ENCODE measurements around the gene THOC3.
A peak's percentile ranks its signal among the peaks of the same experiment; 100 is the strongest.
"Not testable (repeated sequence)": the region's sequence is repeated elsewhere in the genome, so short reads cannot be mapped to it uniquely, and the experiment has no call there.

Gene THOC3, protein sequence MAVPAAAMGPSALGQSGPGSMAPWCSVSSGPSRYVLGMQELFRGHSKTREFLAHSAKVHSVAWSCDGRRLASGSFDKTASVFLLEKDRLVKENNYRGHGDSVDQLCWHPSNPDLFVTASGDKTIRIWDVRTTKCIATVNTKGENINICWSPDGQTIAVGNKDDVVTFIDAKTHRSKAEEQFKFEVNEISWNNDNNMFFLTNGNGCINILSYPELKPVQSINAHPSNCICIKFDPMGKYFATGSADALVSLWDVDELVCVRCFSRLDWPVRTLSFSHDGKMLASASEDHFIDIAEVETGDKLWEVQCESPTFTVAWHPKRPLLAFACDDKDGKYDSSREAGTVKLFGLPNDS

DNA sequence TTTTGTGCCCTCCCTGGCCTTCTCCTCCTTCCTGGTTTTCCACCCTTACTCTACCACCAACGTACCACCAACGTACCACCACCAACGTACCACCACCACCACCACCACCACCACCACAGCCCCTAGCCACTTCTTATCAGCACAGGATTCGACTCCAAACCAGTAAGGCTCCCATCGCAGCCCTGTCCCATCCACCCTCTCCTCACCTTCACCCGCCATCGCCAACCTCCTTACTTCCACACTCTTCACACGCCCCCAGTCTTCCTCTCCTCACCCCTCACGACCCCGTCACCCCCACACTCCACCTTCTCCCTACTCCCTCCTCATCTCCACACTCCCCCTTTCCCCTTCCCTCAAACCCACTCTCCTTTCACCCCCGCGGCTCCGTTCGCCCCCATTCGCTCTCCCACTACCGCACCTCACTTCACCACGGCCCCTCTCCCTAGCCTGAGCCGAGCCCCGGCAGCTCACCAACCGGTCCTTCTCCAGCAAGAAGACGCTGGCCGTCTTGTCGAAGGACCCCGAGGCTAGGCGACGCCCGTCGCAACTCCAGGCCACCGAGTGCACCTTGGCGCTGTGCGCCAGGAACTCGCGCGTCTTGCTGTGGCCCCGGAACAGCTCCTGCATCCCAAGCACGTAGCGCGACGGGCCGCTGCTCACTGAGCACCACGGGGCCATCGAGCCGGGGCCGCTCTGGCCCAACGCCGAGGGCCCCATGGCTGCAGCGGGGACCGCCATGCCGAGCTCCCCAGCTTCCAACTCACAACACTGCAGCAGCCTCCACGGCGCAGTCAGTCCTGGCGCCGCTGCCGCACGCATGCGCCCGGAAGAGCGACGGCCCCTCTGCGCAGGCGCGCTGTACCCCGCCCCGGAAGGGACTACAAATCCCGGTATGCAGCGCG, at the start of gene THOC3:
Gene THOC3, minus strand, starts transcription at position 845 of the 902 bp plus-strand sequence. Its CDS starts 107 bp downstream, at position 738.
- DNase-seq (ENCODE audit: low spot score) = not testable (repeated sequence)

DNA sequence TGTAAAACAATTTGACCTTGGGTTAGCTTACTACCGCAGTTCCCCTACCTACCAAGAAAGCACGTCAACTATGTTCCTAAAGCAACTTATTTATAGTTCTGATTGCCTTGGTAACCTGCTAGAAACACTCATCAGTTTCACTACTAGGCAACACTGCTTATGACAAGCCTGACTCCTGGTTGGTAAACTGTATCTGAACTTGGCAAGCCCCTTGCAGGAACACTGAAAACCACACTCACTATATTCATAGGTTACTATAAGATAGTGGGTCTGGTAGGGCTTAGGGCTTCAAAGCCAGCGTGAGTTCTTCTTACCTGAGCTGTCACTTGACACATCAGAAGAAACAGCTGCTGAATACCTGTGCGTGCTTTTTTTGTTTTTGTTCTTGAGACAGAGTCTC, 49.2 kb upstream of the THOC3 start:
- DNase-seq (ENCODE audit: low spot score) = not testable (repeated sequence)

DNA sequence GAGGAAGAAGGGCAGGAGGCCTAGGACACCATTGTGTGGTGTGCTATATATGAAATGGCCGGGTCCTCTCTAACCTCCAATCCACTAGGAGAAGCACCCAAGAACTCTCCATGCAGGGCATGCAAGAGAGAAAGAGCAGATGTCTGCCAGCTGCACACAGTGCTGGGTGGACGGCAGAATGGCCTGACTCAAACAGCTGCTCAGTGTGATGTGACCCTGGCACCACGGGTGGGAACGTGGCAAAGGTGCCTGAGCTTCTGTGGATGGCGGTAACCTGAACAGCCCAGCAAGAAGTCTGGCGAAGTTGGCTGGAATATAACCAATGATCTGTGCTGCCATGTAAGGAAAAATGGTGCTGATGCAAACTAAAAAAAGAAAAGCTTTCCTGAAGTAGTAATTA, 46.2 kb upstream of the THOC3 start:
- not testable (repeated sequence) for DNase-seq (ENCODE audit: low spot score)

DNA sequence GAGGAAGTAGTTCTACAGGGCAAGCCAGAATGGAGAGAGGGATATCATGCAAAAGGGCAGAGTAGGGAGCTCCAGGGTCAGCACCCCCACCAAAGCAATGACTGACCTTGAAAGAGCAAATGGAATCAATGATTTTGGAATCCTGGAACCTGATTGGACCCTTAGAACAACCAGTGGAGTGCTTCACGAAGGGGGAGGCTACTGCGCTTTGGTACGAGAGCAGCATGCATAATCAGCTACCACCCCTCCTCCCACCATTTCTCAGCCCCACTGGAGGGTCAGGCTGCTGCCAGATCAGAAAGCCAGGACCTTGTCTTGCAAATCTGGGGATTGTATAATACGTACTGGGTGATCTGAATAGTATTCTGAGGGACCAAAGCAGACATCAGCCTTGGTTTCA, 43.0 kb upstream of the THOC3 start:
- not testable (repeated sequence) for DNase-seq (ENCODE audit: low spot score)

DNA sequence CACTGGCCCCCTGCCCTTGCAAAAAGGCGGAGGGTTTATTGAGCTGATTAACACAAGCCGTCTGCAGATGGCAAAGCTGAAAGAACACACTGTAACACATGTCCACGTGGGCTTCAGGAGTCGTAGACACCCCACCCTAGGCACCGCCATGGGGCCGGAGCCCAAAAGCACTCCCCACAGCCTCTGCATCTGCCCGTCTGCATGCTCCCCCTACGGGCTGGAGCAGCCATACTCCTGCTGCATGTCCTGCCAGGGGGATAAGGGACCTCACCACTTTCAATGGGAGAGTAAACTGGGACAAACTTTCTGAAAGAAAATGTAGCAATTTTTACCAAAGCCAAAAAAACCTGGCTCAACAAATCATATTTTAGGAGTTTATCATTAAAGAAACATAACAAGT, 42.1 kb upstream of the THOC3 start:
- DNase-seq (ENCODE audit: low spot score) = peak; percentile 1

DNA sequence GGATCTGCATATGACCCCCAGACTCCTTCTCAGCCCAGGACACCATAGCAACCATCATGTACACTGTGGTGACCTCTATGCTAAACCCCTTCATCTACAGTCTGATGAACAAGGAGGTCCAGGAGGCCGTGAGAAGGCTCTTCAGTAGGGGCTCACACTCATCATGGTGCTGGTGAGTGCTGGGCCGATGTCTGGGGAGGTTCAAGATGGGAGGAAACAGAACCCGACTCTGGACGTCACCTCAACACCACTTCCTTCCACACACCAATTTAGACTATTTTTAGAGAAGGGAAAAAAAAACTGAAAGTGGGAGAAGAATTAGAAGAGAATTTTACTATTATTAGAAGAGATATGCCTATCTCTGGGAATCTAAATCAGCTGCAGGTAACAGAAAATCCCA, 39.1 kb upstream of the THOC3 start:
- DNase-seq (ENCODE audit: low spot score) = not testable (repeated sequence)

DNA sequence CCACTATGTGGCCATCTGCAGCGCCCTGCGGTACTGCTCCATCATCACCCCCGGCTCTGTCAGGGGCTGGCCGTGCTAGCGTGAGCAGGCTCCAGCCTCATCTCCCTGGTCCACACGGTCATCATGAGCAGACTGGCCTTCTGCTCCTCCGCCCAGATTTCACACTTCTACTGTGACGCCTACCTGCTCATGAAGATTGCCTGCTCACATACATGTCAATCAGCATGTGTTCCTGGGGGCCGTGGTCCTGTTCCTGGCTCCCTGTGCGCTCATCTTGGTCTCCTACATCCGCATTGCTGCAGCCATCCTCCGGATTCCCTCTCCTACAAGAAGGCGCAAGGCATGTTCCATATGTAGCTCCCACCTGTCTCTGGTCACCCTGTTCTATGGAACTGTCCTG, 38.7 kb upstream of the THOC3 start:
- DNase-seq (ENCODE audit: low spot score) = peak; percentile 0

DNA sequence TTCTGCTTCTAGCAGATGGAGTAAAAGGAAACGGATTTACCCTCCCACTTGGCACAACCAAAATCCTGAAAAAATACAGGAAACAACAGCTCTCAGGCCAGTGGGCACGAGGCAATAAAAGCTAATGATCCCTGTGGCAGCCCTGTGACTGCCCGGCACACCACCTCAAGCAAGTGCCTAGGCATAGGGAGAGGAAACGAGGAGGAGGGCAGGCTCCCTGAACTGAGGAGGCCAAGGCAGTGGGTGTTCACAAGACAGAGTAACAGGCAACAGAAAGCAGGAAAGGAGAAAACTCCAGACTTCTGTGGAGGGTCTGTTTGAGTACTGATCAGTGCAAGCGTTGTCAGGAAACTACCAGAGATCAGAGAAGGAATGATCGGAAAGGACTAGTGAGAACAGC, 29.9 kb upstream of the THOC3 start:
- not testable (repeated sequence) for DNase-seq (ENCODE audit: low spot score)

DNA sequence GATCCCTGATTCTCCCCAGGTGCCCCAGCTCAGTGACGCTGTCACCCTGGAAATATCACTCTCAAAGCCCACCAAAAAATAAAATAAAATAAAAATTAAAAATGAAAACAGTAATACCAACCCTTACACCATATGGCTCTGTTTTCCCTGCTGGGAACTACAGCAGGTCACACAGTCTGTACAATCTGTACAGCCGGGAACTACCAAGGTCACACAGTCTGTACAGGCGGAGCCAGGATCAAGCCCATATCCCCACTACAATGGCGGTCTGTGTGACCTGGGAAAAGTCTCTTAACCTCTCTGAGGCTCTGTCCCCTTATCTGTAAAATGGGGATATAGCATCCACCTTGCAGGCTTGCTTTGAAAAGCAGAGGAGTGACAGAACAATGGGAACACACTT, 29.4 kb upstream of the THOC3 start:
- DNase-seq (ENCODE audit: low spot score) = not testable (repeated sequence)

DNA sequence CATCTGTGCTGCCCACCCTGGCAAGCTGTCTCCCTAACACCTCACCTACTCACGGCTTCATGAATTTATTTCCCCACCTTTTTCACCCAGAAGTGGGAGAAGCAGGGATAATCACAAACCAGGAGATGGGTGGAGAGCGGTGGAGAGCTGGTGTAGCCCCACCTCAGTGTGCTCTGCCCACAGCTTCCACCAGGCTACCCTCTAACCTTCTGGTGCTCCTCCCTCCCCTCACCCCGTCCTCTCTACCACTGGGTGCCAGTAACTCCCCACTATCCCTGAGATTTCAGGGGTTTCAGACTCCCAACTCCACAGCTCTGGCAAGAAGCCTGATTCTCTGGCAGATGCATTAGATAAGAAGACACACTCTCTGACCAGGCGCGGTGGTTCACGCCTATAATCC, 28.7 kb upstream of the THOC3 start:
- not testable (repeated sequence) for DNase-seq (ENCODE audit: low spot score)

DNA sequence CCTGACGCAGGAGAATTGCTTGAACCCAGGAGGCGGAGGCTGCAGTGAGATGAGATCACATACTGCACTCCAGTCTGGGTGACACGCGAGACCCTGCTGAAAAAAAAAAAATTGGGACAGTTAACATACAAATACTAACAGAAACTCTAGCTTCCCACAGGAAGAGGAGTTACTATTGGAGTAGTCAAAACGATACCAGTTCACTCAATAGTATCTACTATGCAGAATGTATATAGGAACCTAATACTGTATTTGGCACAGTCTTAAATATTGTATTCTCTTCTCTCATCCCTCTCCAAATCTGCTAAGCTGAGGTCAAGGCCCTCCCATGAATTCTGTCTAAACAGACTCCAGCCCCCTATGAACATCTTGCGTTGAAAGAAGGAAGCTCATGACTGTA, 27.4 kb upstream of the THOC3 start:
- DNase-seq (ENCODE audit: low spot score) = not testable (repeated sequence)

DNA sequence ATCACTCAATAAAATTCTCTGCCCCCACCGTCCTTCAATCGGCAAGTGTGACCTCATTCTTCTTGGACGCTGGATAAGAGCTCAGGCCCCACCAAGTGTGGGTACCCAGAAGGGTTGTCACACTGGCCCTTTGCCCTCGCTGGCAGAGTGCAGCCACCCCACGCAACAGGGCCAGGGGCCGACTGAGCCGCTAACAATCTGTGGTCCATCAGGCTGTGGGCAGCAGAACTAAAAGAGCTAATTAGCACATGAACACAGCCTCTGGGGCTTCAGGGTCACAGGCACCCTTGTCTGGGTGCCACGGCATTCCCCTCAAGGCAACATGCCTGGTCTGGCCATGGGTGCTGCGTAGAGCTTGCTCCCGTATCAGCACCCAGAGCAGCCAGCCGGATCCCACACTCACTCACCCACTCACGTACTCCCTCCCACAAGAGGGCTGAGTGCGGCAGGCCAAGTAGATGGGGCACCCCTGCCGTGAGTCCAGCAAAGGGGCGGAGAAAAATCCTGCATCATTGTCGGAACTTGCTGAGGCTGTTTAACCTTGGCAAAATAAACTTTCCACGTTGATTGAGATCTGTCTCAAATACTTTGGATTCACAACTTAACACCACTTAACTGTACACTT, 11.4 kb upstream of the THOC3 start:
- DNase-seq (ENCODE audit: low spot score) = not testable (repeated sequence)

DNA sequence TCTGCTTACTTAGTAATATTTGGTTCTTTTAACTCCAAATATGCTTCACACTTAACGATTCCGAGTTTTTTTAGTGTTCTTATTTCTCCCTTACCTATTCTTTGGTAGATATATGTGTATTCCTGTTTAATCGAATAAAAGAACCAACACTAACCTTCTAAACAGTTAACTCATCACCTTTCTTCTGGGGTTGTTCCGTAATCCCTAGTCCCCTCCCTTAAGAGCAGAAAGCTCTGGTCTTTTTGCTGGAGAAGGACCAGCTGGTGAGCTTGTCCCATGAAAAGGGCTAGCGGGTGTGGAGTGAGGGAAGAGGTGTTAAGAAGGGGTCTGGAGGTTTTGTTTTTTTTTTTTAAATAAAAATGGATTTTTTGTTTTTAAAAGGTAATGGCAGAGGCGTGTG, 266 bp upstream of the THOC3 start:
- DNase-seq (ENCODE audit: low spot score) = not testable (repeated sequence)

DNA sequence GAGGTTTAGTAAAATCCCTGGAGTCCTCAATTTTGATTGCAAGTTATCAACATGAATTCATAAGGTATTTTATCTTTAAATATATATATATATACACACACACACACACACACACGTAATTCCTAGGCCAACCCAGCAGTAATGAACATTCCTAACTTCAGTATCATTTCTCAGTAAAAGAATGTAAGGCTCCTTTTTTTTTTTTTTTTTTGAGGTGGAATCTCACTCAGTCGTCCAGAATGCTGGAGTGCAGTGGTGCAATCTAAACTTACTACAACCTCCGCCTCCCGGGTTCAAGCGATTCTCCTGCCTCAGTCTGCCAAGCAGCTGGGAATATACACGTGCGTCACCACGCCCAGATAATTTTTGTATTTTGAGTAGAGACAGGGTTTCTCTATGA, 5.8 kb downstream of the THOC3 start:
- DNase-seq (ENCODE audit: low spot score) = not testable (repeated sequence)

DNA sequence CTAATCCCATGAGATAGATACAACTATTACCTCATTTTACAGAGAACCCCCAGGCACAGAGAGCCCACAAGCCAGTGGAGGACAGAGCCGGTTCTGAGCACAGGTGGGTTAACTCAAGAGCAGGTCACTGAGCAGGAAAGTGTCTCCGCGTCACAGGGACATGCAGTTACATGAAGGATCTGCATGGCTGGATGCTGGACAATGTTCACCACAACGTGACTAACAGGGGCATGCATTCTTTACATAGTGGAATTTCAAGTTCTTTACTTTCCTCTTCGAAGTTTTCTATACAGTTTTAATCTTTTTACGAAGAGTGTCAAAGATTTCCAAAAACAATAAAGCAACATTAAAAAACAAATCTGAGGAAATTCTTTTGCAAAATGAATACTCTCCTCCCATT, 7.9 kb downstream of the THOC3 start:
- not testable (repeated sequence) for DNase-seq (ENCODE audit: low spot score)

DNA sequence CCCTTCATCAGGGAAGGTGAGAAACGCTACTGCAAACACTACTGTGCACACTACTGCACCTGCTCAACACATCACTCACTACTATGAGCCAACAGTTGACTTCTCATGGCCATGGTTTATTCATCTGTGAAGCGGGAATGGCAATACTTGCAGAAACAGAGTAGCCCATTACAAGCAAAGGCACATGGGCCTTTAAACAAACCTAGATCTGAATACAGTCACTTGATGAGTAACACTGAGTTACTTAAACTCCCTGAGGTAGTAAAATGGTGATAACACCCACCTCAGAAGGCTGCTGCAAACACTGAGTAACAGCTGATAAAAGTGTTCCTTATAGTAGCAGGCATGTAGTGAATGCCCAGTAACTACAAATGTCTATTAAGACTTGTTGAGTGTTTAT, 9.6 kb downstream of the THOC3 start:
- DNase-seq (ENCODE audit: low spot score) = not testable (repeated sequence)

DNA sequence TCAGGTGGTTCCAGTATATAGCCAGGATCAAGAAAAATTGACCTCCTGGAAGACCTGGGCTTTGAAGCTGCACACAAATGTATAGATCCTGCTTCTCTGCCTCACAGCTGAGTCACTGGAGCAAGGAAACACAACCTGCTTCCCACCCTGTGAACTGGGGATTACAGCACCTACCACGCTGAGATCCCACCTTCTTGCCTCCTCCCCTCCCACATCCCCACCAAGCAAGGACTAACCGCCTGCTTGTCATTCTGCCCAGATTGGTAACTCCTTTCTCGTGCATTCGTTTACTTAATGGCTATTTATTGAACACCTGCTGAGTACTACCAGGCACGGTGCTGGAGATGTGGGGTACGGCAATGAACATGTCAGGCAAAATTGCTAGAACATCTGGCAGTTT, 14.0 kb downstream of the THOC3 start:
- not testable (repeated sequence) for DNase-seq (ENCODE audit: low spot score)

DNA sequence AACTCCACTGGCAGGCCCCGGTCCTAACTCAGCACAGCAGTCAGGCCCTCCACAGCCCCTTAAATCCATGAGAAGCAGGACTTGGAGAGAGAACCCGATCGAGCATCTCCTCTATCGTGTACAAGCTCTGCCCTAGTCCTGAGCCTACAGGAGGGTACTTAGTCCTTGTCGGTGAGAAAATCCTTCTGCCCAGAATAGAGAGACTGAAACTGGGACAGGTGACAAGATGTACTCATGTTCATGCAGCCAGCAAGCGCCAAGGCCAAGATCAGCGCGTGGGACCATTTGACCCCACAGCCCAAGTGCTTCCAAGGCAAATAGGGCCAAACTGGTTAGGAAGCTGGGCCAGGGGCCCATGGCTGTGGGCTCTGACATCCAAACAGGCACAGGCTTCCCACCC, 15.3 kb downstream of the THOC3 start:
- DNase-seq (ENCODE audit: low spot score) = not testable (repeated sequence)

DNA sequence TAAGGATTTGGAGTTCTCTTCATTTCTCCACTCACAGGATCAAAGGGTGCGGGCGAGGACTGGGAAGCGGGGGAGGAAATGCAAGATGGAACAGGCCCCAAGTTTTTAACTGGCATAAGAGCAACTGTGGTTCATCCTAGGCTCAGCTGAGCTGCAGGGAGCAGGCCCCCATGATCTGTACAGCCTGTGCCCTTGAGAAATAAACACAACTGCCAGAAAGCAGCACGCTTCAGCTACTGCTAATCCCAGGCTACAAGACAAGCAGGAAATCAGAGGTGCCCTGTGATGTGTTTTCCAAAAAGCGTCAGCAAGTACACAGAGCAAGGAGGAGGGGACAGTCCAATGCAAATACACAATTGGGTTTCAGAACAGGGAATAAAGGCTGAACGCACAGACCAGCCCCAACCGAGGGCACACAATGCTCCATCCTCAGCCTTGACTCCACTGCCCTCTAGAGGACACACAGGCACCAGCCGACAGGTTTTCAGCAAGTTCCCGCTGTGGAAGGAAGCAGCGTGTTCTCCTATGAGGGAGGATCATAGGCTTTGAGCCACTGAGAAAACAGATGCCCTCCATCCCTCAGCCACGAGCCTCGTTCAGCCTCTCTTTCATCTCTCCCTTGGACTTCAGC, 16.7 kb downstream of the THOC3 start:
- not testable (repeated sequence) for DNase-seq (ENCODE audit: low spot score)

DNA sequence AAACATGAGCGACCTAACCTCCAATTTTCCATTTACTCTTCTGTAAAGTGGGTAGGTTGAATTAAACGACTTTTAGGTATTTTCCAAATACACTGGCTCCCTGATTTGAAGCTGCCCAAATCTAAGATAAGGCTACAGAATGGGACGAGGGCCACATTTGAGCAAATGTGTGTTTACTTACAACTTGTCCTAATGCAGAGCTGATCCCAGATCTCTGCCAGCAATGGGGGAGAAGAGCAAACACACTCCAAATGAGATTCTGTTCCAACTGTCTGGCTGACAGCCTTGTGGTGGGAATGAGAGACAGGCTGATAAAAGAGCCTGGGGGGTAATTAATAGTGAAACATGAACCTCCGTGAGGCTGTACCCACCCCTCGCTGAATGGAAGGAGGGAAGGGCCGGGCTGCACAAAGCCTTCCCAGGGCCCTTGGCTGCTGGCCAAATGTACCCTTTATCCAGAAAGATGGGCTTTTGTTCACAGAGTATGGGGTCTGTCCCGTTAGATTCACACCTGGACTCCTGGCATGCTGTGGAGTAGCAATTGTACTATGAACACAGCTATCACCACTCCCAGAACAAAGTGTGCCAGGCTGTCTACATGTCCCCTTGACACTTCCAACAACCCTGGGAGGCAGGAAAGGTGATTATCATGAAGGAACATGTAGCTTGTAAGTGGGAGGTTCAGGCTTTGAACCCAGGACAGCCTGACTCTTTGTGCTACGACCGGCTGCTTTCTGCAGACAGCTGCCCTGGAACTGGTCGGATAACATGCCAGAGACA, 19.6 kb downstream of the THOC3 start:
- DNase-seq (ENCODE audit: low spot score) = not testable (repeated sequence)

DNA sequence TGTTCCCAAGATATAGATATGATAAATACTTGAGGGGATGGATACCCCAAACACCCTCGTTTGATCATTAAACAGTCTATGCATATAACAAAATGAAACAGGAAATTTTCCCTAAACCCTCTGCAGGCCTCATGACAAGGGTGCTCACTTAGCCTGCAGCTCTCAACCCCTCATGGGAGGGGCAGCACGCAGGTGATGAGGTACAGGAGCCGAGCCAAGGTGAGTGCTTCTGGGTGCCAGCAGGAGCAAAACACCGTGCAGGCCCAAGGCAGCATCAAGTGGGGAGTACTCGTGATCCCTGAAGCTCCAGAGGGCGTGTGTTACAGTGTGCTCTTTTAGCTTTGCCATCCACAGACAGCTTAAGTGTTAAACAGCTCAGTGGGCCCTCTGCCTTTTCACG, 24.9 kb downstream of the THOC3 start:
- DNase-seq (ENCODE audit: low spot score) = not testable (repeated sequence)

Data from D341Med (cell line).